ENCODE measurements around the gene GFPT1.

GFPT1 gene

GRCh38 chr2:69369802-69370201 lies 17.2 kb downstream of the GFPT1 start:
- Histone ChIP-seq H3K9me3 (ENCODE audit: insufficient read depth, low read depth, low read length) (no peaks in the 10 kb centered on the region), H3K27me3 (ENCODE audit: insufficient read depth, low read length, poor library complexity, severe bottlenecking) (no peaks in the 10 kb centered on the region), H3K79me2 (ENCODE audit: insufficient read depth, low read length) (peaks cover 21% of the 10 kb centered on the region), H3K4me2 (ENCODE audit: low read depth, low read length, poor library complexity, severe bottlenecking) (no peak overlapping the region), H3K9ac (ENCODE audit: low read depth, low read length, poor library complexity, severe bottlenecking) (no peak overlapping the region), H2AFZ (ENCODE audit: low read length) (no peak overlapping the region), H3K4me3 (ENCODE audit: low read length, poor library complexity, severe bottlenecking) (no peak overlapping the region), H3K4me1 (ENCODE audit: insufficient read depth, low read length, poor library complexity, severe bottlenecking) (no peaks in the 10 kb centered on the region), H3K36me3 (ENCODE audit: insufficient read depth, low read length) (peaks cover 81% of the 10 kb centered on the region), H4K20me1 (ENCODE audit: insufficient read depth, low read length, poor library complexity, severe bottlenecking) (peaks cover 12% of the 10 kb centered on the region), H3F3A (ENCODE audit: low read depth) (no peaks in the 10 kb centered on the region), H3K9me2 (replicated peaks; ENCODE audit: low read depth, low read length) (no peaks in the 10 kb centered on the region)
- TF ChIP-seq EZH2phosphoT487 (IDR thresholded peaks at IDR 0.05; ENCODE audit: borderline replicate concordance) = no peak
- no peak for TF ChIP-seq CTCF (conservative IDR thresholded peaks at IDR 0.05; ENCODE audit: low read length)

- Histone ChIP-seq H3K4me2 (ENCODE audit: low read depth, low read length, poor library complexity, severe bottlenecking) (no peak overlapping the region), H3K79me2 (ENCODE audit: insufficient read depth, low read length) (peaks cover 9% of the 10 kb centered on the region; the same call in 1 of the 2 replicates), H3K4me1 (ENCODE audit: insufficient read depth, low read length, poor library complexity, severe bottlenecking) (no peaks in the 10 kb centered on the region), H3K9me2 (replicated peaks; ENCODE audit: low read depth, low read length) (no peaks in the 10 kb centered on the region), H3K36me3 (ENCODE audit: insufficient read depth, low read length) (peaks cover 83% of the 10 kb centered on the region), H3K9me3 (ENCODE audit: insufficient read depth, low read depth, low read length) (no peaks in the 10 kb centered on the region), H3K27me3 (ENCODE audit: insufficient read depth, low read length, poor library complexity, severe bottlenecking) (no peaks in the 10 kb centered on the region), H2AFZ (ENCODE audit: low read length) (no peak overlapping the region), H3F3A (ENCODE audit: low read depth) (no peaks in the 10 kb centered on the region), H4K20me1 (ENCODE audit: insufficient read depth, low read length, poor library complexity, severe bottlenecking) (peaks cover under 1% of the 10 kb centered on the region), H3K9ac (ENCODE audit: low read depth, low read length, poor library complexity, severe bottlenecking) (no peak overlapping the region), H3K4me3 (ENCODE audit: low read length, poor library complexity, severe bottlenecking) (no peak overlapping the region)
- TF ChIP-seq EZH2phosphoT487 (IDR thresholded peaks at IDR 0.05; ENCODE audit: borderline replicate concordance) (no peak), CTCF (conservative IDR thresholded peaks at IDR 0.05; ENCODE audit: low read length) (no peak)
These were observed 18.4 kb downstream of the GFPT1 start for GRCh38 chr2:69368588-69368987.

DNA sequence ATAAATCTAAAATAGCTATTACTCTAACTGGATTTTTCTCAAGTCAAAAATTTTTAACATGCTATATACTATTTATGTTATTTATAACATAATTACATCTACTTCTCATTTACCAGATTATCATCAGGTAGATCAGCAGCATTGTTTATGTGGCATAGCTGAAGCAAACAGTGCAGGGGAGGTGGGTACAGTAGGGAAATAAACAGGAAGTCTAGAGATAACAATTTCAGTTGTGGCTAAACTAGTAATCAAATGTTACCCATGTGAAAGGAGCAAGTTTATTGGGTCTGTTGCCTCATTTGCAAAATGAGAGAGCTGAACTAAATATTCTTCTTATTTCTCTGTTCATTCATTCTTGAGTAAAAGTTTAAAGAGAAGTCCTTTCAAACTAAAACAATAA lies 27.7 kb downstream of the GFPT1 start:
- H3K9me3 ChIP-seq (ENCODE audit: insufficient read depth, low read depth, low read length) = no peaks in the 10 kb centered on the region
- no peak overlapping the region for H2AFZ ChIP-seq (ENCODE audit: low read length)
- TF ChIP-seq EZH2phosphoT487 (IDR thresholded peaks at IDR 0.05; ENCODE audit: borderline replicate concordance) (no peak), CTCF (conservative IDR thresholded peaks at IDR 0.05; ENCODE audit: low read length) (no peak)
- peaks cover 89% of the 10 kb centered on the region for H3K36me3 ChIP-seq (ENCODE audit: insufficient read depth, low read length)
- H3K27me3 ChIP-seq (ENCODE audit: insufficient read depth, low read length, poor library complexity, severe bottlenecking) = no peaks in the 10 kb centered on the region
- H4K20me1 ChIP-seq (ENCODE audit: insufficient read depth, low read length, poor library complexity, severe bottlenecking) = no peaks in the 10 kb centered on the region
- H3K4me1 ChIP-seq (ENCODE audit: insufficient read depth, low read length, poor library complexity, severe bottlenecking) = no peaks in the 10 kb centered on the region
- no peak overlapping the region for H3K4me2 ChIP-seq (ENCODE audit: low read depth, low read length, poor library complexity, severe bottlenecking)
- no peaks in the 10 kb centered on the region for H3K79me2 ChIP-seq (ENCODE audit: insufficient read depth, low read length)
- H3K9me2 ChIP-seq (replicated peaks; ENCODE audit: low read depth, low read length) = no peaks in the 10 kb centered on the region
- no peak overlapping the region for H3K9ac ChIP-seq (ENCODE audit: low read depth, low read length, poor library complexity, severe bottlenecking)
- no peaks in the 10 kb centered on the region; the same call in 1 of the 2 replicates for H3F3A ChIP-seq (ENCODE audit: low read depth)
- H3K4me3 ChIP-seq (ENCODE audit: low read length, poor library complexity, severe bottlenecking) = no peak overlapping the region

Data from Loucy (cell line).